Measurements from ENCODE around the gene CFAP57.

DNA sequence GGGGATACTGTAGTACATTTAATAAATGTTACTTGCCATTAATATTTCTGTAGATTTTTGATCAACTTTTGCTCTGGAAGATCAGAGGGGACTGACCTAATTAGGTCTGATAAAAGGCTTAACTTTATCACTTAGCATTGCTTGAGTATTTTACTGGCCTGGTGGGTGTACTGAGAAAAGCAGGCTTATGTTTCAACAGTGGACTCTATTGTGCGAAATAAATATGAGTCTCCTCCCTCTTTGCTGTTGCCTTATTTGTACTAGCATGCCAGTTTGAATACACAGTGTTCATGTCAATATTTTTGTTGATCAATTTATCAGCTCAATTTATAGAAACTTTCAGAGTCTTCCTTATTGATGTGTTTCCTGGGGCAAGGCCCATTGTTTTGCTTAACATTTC is 49.1 kb upstream of the CFAP57 start:
- TF ChIP-seq CTCF (IDR thresholded peaks at IDR 0.05) = no peak
- no peak for TF ChIP-seq EZH2 (IDR thresholded peaks at IDR 0.05; ENCODE audit: borderline replicate concordance, insufficient read depth, low read depth, low read length, poor library complexity, severe bottlenecking)
